ENCODE results near the gene CFAP45. TPM values are rescaled to one million over a fixed set of nuclear protein-coding genes. Genes with fewer than 3 reads are reported as not detected.

CFAP45 gene
- total and polyA plus RNA-seq, 2 of the 8 experiments (the other 6 are each of a cell fraction or from before 2014, with no cell fraction given), result 0.05 TPM; not detected in 1

DNA sequence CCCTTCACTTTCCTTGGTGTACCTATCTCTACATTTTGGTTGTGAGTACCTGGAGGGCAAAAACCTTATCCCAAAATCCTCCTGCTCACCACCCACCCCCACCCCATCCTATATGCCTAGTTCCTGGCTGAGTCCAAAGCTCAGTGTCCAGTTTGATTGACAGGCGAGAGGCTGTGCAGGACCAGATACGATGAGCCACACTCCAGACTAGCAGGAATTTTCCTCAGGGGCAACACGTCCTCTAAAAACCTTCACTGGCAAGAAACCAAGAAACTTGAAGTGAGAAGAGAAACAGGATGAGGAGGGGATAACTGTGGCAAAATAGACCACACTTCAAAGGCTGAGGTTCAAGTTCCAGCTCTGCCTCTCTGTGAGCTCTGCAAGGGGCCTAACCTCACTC, 74.4 kb downstream of the CFAP45 start:
- Histone ChIP-seq H3K14ac (ENCODE audit: insufficient read length) (no peak overlapping the region), H2BK12ac (ENCODE audit: low read depth, low read length) (no peak overlapping the region), H3K9me3 (ENCODE audit: insufficient read depth in 2 of 2, low read depth in 1 of 2, low read length in 1 of 2) (no peaks in the 10 kb centered on the region), H3K27ac (ENCODE audit: low read depth, low read length) (no peak overlapping the region), H3K4me2 (ENCODE audit: insufficient read depth in 1 of 2, low read depth in 2 of 2, low read length in 2 of 2) (no peak overlapping the region), H3K9ac (replicated peaks in 1 of 4; ENCODE audit: extremely low read depth in 1 of 4, low read depth in 3 of 4, low read length in 3 of 4) (no peak overlapping the region), H3K23ac (ENCODE audit: insufficient read length) (no peak overlapping the region), H3K4me3 (ENCODE audit: extremely low read depth in 1 of 4, insufficient read depth in 2 of 4, low read depth in 3 of 4, low read length in 4 of 4) (no peak overlapping the region), H2AFZ (ENCODE audit: low read length) (no peak overlapping the region), H2BK20ac (ENCODE audit: low read length) (no peak overlapping the region), H4K20me1 (replicated peaks in 1 of 2; ENCODE audit: control insufficient read depth in 1 of 2, insufficient read depth in 2 of 2, low read length in 2 of 2) (no peaks in the 10 kb centered on the region), H3K18ac (ENCODE audit: extremely low read depth, low read length) (no peak overlapping the region), H3K4me1 (replicated peaks in 1 of 4; ENCODE audit: control insufficient read depth in 3 of 4, insufficient read depth in 4 of 4, low read length in 3 of 4) (0 out of 7 replicates have a peak, but pooled peaks cover 0 to 3% (median 0%) of the 10 kb centered on the region in 4 experiments), H4K8ac (ENCODE audit: extremely low read depth, insufficient read depth, low read length) (no peak overlapping the region), H4K91ac (replicated peaks; ENCODE audit: insufficient read length, low read length) (no peak overlapping the region), H2BK15ac (ENCODE audit: low read length) (no peak overlapping the region), H3K23me2 (ENCODE audit: low read depth, low read length) (no peaks in the 10 kb centered on the region; the same call in 1 of the 2 replicates), H3K27me3 (replicated peaks in 1 of 4; ENCODE audit: control insufficient read depth in 3 of 4, extremely low read depth in 1 of 4, insufficient read depth in 3 of 4, low read length in 3 of 4) (no peaks in the 10 kb centered on the region; a peak in 1 of 7 replicates), H3K79me2 (ENCODE audit: control insufficient read depth in 1 of 2, insufficient read depth in 2 of 2, low read length in 2 of 2) (no peaks in the 10 kb centered on the region), H3K36me3 (ENCODE audit: control insufficient read depth in 2 of 4, insufficient read depth in 4 of 4, low read length in 3 of 4) (no peaks in the 10 kb centered on the region), H2AK5ac (ENCODE audit: low read depth, low read length) (no peak overlapping the region), H2BK120ac (replicated peaks; ENCODE audit: low read depth, low read length) (no peak overlapping the region), H3K79me1 (ENCODE audit: low read depth, low read length) (no peaks in the 10 kb centered on the region), H3K56ac (replicated peaks; ENCODE audit: insufficient read length, low read depth, low read length) (no peak overlapping the region), H2BK5ac (ENCODE audit: low read depth, low read length) (no peak overlapping the region), H4K5ac (ENCODE audit: insufficient read length, low read depth, low read length) (no peak overlapping the region), H3K4ac (replicated peaks; ENCODE audit: insufficient read length, low read depth, low read length) (no peak overlapping the region)
- WGBS, 2 experiments (ENCODE audit: extremely low coverage in 1 of 2, insufficient coverage in 1 of 2, insufficient read length in 1 of 2, insufficient replicate concordance in 2 of 2, low coverage in 1 of 2, low lambda C conversion rate in 2 of 2, missing lambda C conversion rate in 1 of 2), result 73% methylated on average over 3 of the region's 3 CpGs; no CpG with 5 or more reads in 1 of the 2 experiments
- FAIRE-seq (no peak), DNase-seq (ENCODE audit: low read depth in 1 of 2, low spot score in 2 of 2) (no peak)
- ChIA-PET POLR2A (ENCODE audit: partially characterized antibody) (interaction anchor here (1.2 kb wide), 1 partner anchor 28 kb away, joined by 3 read pairs; no protein-coding TSS in a partner anchor), CTCF (ENCODE audit: partially characterized antibody) (interaction anchor here (1.3 to 9.1 kb wide), 5 partner anchors 9 to 64 kb away, joined by 4 to 157 read pairs (median 11); partner anchors contain the start of gene FCRL6)

Measured in H1 (cell line).